HG03378 (cell line): ENCODE results near the gene ANKRD50.

Experiments
- ATAC-seq: cut with Tn5 transposase; IDR thresholded peaks from one replicate; pipeline ENCODE4 v1.9.1; 2021; ENCODE audit warnings: mild to moderate bottlenecking, moderate library complexity; ENCODE audit not compliant: unreplicated experiment

Gene ANKRD50

GRCh38 chr4:124712372-124713184 is at the start of gene ANKRD50:
Gene ANKRD50 (minus strand): TSS chr4:124712732. CDS start chr4:124710511, 2,221 bp downstream.
- peak; percentile 60 for ATAC-seq

- no peak for ATAC-seq
These were observed 44.6 kb upstream of the ANKRD50 start for GRCh38 chr4:124757126-124757525.

DNA sequence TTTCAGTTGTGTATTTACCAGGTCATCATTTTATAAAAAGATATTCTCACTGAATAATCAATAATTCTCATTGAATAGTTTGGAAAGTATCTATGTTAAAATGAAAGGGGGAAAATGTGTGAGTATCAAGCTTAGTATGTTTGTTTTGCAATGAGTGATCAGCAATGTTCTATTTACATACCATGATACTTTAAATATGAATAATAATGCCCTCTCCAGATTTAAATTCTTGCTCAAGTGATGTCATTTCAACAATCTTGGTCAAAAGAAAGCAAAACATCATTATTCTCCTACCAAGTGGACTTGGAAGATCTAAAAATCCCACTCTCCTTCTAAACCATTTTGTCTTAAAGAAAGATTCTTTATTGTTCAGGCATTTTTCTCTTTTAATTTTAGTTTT is 42.1 kb upstream of the ANKRD50 start:
- ATAC-seq: no peak

GRCh38 chr4:124753941-124754581 is 41.5 kb upstream of the ANKRD50 start:
- no peak for ATAC-seq

DNA sequence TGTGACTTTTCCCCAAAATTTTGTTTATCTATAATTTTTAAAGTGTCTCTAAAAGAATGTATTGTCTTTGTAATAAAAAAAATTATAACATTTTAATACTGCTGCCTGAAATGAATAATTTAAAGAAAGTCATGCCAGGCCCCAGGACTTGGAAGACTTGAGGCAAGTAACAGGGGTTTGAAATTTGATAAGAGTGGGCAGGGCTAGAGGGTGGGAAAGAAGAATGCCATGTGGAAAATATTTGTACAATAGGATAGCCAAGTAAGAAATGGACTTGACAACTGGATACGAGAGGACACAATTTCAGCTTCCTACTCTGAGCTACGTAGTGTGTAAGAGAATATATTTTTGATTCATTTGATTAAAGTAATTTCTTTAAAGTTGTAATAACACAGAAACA is 36.9 kb upstream of the ANKRD50 start:
- no peak for ATAC-seq

- ATAC-seq: no peak
These were observed 36.4 kb upstream of the ANKRD50 start for GRCh38 chr4:124748965-124749364.

GRCh38 chr4:124745985-124746801 is 33.7 kb upstream of the ANKRD50 start:
- ATAC-seq: no peak

- ATAC-seq: no peak
These were observed 31.2 kb upstream of the ANKRD50 start for GRCh38 chr4:124743711-124744110.

DNA sequence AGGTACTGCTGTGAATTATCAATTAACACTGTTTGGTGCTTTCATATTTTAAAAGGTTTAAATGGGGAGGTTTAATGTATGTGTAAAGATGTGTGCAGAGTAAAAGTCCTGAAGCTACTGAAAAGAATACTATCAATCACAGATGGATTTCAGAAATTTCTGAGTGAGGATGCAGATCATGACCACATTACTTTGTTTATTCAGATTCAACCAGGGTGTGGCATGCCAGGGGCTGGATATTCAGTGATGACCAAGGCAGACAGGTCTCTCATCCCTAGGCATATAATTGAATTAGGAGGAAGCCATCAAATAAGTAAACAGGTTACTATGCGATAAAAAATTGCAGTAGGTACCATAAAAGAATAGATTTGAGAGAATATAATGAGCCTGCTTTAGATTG is 28.0 kb upstream of the ANKRD50 start:
- ATAC-seq: no peak

- ATAC-seq: no peak
These were observed 26.5 kb upstream of the ANKRD50 start for GRCh38 chr4:124738994-124739393.

GRCh38 chr4:124737619-124738018 is 25.1 kb upstream of the ANKRD50 start:
- no peak for ATAC-seq

DNA sequence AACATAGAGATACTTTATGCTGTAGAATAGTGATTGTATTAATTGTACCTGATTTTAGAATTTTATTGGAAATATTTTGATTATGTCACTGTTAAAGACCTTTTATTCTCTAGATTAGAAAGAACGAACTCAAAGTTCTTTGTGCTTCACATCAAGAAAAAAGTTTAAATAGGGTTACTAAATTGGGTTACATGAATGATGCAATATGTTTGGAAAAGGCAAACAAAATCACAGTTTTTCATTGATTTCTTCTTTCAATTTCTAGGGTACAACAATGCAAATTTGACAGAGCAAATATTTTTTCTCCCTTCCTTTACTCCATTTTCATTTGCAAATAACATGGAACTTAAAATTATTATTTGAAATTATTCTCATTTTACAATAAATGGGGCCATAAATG is 24.0 kb upstream of the ANKRD50 start:
- no peak for ATAC-seq

GRCh38 chr4:124727331-124727890 is 14.9 kb upstream of the ANKRD50 start:
- ATAC-seq: no peak

DNA sequence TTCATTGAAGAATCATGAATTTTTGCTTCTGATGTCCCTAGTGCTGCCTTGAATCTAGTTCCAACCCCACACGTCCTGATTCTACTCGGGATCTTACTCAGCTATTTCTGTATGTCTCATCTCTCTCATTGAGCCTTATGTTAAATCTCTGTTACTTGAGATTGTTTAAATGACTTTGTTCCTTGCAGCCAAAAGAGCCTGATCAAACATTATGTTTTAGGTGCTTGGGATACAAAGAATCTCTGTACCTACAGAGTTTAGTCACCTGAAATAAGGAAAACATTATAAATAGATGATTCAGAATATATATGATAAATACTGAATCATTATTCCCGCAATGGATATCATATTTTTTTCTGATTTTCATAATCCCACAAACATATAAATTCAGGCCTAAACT is 13.7 kb upstream of the ANKRD50 start:
- ATAC-seq: no peak

- ATAC-seq: no peak
These were observed 9.5 kb upstream of the ANKRD50 start for GRCh38 chr4:124722071-124722470.

DNA sequence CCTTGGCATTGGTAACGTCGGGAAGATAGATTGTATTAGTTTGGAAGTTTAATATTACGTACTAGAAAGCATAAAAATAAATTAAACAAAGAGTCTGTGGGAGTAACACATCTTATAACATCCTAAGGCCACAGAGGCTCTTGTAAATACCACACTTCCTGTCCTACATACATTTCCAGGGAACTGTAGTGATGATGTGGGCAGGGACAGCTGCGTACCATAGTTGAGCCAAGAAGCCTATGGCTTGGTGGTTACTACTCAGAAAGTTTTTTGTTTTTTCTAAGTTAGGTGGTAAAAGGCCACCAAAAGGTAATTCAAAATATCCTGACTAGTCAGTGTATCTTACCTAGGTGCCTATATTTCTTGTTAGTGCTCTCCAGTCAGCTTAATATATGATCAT is 4.6 kb upstream of the ANKRD50 start:
- ATAC-seq: no peak

- ATAC-seq: peak; percentile 39
These were observed 657 bp upstream of the ANKRD50 start for GRCh38 chr4:124713185-124713592.

DNA sequence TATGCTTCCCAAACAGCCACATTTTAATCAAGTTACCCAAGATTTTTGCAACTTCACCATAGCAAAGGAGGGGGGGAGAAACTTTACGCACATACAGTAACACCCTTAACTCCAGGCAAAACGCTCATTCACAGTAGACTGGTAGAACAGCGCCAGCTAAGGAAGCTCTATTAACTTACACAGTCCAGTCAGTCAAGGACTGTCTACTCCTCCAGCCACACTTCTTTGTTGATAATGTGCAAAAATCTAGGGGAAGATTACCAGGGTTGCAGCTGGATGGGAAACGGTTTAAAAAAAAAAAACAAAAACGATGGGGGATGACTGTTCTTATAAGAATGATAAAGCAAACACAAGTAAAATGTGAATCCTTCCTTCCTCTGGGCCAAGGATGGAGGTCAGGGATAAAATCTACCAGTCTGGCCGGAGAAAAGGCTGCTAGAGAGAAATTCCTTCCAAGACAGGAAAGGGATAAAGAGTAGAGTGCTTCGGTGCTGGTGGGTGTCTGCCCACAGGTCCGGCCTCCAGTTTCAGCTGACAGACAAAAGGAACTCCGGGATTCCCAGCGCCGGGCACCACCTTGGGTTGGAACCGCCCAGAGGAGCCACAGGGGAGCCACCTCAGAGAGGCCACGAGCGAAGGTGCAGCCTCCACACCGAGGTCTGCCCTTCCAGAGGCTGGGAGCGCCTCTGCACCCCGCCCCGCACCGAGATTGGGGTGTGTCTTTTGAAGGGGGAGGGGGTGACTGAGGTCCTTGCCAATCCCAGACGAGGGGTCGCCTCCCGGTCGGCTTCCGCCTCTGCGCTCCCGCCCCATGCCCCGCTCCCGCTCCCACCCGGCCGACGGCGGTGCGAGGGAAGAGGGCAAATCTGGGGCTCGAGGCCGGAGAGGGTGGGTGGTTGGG is 811 bp downstream of the ANKRD50 start:
- ATAC-seq: peak; percentile 35

DNA sequence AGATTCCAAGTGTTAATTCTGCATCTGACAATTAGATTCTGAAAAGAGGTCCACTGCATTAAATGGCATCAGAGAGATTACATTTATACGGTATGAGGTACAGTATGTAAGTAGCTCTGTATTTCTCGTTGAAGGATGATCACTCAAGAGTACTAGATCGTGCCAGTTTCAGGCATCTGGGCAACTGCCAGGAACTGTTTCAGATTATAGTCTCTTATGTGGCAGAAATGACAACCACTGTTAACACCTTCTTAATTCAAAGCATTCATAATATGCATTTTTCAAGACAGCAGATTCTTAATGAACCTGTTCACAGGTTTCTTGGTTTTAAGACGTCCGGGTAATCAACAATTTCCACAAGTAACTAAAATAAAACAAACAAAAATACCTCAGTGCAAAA is 1.6 kb downstream of the ANKRD50 start:
- ATAC-seq: no peak

GRCh38 chr4:124710015-124710741 is 2.4 kb downstream of the ANKRD50 start:
- no peak for ATAC-seq
